HG03342 (cell line): ENCODE measurements around the gene LEMD3.
"Not testable (repeated sequence)": the region's sequence is repeated elsewhere in the genome, so short reads cannot be mapped to it uniquely, and the experiment has no call there.

Experiments used
- ATAC-seq: cut with Tn5 transposase; IDR thresholded peaks from one replicate; pipeline ENCODE4 v1.9.1; 2021; ENCODE audit warnings: mild to moderate bottlenecking, moderate library complexity; ENCODE audit not compliant: unreplicated experiment

Gene LEMD3

GRCh38 chr12:65276916-65277530, 107.6 kb downstream of the LEMD3 start:
- ATAC-seq: no peak

GRCh38 chr12:65277994-65278575, 108.7 kb downstream of the LEMD3 start:
- ATAC-seq: no peak

- peak; percentile 66 for ATAC-seq
Measured at GRCh38 chr12:65278576-65279368, 109.4 kb downstream of the LEMD3 start, which contains the start of gene MSRB3. MSRB3 (plus strand) TSS chr12:65278683; CDS start chr12:65308580, 29,897 bp downstream.

DNA sequence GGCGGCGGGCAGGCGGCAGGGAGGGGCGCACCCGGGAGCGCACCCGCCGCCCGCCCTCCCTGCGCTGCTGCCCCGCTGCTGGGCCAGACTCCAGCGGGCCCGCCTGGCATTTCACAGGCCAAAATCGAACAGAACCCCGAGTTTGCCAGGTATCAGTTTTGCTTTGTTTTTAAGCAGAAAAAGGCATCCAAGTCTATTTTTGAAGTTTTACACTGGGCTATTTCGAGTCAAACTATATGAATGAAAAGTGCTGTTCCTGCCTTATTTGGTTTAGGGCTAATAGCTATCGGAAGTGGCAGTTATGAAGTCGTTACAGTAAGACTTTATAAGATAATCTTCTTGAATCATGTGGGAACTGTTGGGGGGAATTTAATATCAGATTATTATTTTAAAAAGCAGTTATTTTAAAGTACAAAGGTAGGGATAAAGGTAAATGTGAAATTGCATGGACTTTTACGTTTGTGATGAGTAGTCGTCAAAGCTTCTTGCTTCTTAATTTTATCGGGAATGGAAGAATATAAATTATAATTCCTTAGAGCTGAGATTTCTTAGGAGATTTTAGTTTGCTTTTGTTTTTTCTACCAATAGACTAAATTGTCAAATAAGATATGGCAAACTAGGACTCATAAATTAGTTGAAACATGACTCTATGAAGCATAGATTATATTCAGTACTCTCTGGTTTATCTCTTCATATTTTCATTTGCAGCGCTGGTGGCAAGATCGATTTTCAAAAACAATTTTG, 110.2 kb downstream of the LEMD3 start:
- ATAC-seq: no peak

DNA sequence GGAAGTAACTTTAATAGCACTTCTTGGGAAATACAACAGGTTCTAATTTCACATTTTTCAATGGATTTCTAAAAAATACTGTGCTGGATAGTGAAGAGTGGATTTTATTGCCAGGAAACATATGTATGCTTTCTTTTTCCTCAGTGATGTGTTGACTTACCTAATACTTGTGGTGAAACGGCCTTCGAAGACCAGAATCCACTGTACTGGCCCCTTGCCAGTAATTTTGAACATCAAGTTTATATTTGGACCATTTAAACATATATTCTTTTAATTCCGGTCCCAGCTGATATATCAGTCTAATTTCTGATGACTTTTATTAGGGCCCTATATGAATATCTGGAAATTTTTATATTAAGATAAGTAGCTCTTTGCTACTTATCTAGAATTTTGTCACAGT, 110.9 kb downstream of the LEMD3 start:
- no peak for ATAC-seq

GRCh38 chr12:65282840-65283239, 113.5 kb downstream of the LEMD3 start:
- ATAC-seq: no peak

GRCh38 chr12:65285532-65285931, 116.1 kb downstream of the LEMD3 start:
- not testable (repeated sequence) for ATAC-seq

DNA sequence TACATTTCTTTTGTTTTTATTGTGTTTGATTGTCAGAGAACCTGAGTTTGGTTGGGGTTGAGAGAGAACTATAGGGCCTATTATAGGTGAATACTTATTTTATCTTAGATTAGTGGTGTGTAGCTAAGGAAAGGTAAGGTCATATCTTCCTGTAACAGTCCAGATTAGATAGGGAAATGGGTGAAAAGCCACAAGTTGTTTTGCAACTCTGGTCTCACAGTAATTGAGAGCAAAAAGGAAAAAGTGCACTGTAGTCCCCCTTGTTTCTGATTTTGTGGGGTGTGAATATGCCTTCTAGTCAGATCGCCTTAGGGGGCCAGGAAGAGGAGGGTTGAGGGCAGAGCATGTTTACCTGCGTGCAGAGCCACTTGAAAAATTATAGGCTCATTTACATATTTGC, 118.0 kb downstream of the LEMD3 start:
- no peak for ATAC-seq

DNA sequence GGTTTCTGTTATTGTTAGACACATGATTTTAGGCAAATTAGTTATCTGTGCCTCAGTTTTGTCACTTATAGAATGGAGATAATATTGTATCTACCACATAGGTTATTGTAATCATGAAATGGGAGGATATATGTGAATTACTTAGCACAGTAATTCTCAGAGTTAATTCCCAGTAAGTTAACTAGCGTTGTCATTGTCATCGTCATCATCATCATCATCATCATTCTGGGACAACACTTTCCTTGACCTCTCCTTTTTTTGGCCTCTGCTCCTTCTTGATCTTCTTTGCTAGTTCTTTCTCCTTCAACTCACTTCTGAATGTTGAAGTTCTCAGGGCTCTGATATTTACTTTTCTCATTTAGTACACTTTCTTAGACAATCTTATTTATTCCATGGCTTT, 122.9 kb downstream of the LEMD3 start:
- no peak for ATAC-seq

GRCh38 chr12:65293735-65294134, 124.4 kb downstream of the LEMD3 start:
- ATAC-seq: no peak

DNA sequence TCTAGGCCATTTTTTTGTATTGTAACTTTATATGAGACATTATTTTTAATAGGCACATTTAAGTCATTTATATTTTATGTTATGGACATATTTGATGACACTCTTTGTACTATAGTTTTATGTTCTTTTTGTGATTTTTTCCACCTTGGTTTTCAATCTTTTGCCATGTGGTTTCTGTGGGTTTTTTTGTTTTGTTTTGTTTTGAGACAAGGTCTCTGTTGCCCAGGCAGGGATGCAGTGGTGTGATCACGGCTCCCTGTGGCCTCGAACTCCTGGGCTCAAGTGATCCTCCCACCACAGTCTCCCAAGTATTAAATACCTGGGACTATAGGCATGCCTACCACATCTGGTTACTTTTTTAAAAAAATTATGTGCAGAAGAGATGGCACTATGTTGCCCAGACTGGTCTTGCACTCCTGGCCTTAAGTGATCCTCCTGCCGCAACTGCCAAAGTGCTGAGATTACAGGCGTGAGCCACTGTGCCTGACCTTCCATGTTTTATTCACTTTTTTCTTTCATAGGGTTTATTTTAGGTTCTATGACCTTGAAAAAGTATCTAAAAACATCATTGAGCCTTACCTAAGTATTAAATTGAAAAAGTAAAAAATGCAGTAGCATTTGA, 125.4 kb downstream of the LEMD3 start:
- no peak for ATAC-seq

DNA sequence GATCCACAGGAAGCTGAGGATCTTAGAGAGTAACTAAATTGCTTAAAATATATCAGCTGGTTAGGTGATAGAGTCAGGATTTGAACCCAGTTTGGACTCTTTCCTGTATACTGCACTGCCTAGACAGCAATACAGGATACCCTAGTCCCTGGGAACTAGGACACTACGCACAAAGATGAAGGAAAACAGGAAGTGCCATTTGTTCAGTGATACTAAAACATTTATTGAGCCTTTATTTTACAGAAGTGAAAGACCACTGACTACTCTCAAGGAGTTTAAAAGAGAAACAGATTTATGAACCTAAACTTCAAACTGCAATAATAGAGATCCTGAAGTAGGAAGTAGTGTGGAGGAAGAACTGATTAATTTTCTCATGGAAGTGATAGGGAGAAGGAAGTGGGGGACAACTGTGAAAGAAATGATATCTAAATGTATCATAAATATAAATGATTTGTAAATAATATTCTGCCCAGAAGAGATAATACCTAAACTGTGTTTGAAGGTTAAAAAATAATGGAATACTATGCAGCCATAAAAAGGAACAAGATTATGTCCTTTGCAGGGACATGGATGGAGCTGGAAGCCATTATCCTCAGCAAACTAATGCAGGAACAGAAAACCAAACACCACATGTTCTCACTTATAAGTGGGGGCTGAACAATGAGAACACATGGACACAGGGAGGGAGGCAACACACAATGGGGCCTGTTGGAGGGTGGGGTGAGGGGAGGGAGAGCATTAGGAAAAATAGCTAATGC, 127.3 kb downstream of the LEMD3 start:
- no peak for ATAC-seq
